ENCODE results near the gene DPYD.
A peak's percentile ranks its signal among the peaks of the same experiment; 100 is the strongest.

DPYD gene

GRCh38 chr1:97920832-97921571, at the start of gene DPYD:
DPYD (minus strand) TSS chr1:97921034; CDS start chr1:97920922, 112 bp downstream.
- H3K4me3 ChIP-seq (ENCODE audit: low read length): peak within 1 kb of the TSS; percentile 86
- TF ChIP-seq CTCF (conservative IDR thresholded peaks at IDR 0.05; ENCODE audit: low read length): no peak
- DNase-seq (ENCODE audit: low read depth): peak; percentile 86

GRCh38 chr1:97960470-97960869, 39.6 kb upstream of the DPYD start:
- no peak for DNase-seq (ENCODE audit: low read depth)
- H3K4me3 ChIP-seq (ENCODE audit: low read length): no peak overlapping the region
- TF ChIP-seq CTCF (conservative IDR thresholded peaks at IDR 0.05; ENCODE audit: low read length): no peak

- no peak for TF ChIP-seq CTCF (conservative IDR thresholded peaks at IDR 0.05; ENCODE audit: low read length)
- DNase-seq (ENCODE audit: low read depth): peak; percentile 42
- H3K4me3 ChIP-seq (ENCODE audit: low read length): no peak overlapping the region
Measured at GRCh38 chr1:97947695-97948094, 26.9 kb upstream of the DPYD start.

GRCh38 chr1:97943354-97943753, 22.5 kb upstream of the DPYD start:
- DNase-seq (ENCODE audit: low read depth): peak; percentile 94
- no peak for TF ChIP-seq CTCF (conservative IDR thresholded peaks at IDR 0.05; ENCODE audit: low read length)
- H3K4me3 ChIP-seq (ENCODE audit: low read length): peak overlapping the region; percentile 32

GRCh38 chr1:97942161-97943123, 21.6 kb upstream of the DPYD start:
- no peak for DNase-seq (ENCODE audit: low read depth)
- no peak for TF ChIP-seq CTCF (conservative IDR thresholded peaks at IDR 0.05; ENCODE audit: low read length)
- H3K4me3 ChIP-seq (ENCODE audit: low read length): no peak overlapping the region

GRCh38 chr1:97938285-97938642, 17.4 kb upstream of the DPYD start:
- H3K4me3 ChIP-seq (ENCODE audit: low read length): no peak overlapping the region
- no peak for DNase-seq (ENCODE audit: low read depth)
- no peak for TF ChIP-seq CTCF (conservative IDR thresholded peaks at IDR 0.05; ENCODE audit: low read length)

All from AG10803 (cell line).